SJSA1 (cell line): ENCODE measurements around the gene TGFB2. TPM values are rescaled to one million over a fixed set of nuclear protein-coding genes. Genes with fewer than 3 reads are reported as not detected.

Experiments used
- DNase-seq, 2 experiments: peaks; one replicate each; pipeline ENCODE4 v3.0.0-alpha.2; 2015 to 2020; ENCODE audit warnings: low spot score in 2 of 2, low read depth in 1 of 2
- H3K27ac ChIP-seq: fragments of 250-450 bp; sonication (Bioruptor Pico); 2 replicates; pipeline ENCODE4 v1.5.1; 2020; ENCODE audit warnings: mild to moderate bottlenecking, moderate library complexity
- H3K27me3 ChIP-seq: fragments of 250-450 bp; sonication (Bioruptor Pico); replicated peaks from 2 replicates; pipeline ENCODE4 v1.5.1; 2020; ENCODE audit warnings: mild to moderate bottlenecking, moderate library complexity
- H3K36me3 ChIP-seq: fragments of 250-450 bp; sonication (Bioruptor Pico); 2 replicates; pipeline ENCODE4 v1.5.1; 2020; ENCODE audit warnings: mild to moderate bottlenecking
- H3K4me1 ChIP-seq: fragments of 250-450 bp; sonication (Bioruptor Pico); replicated peaks from 2 replicates; pipeline ENCODE4 v1.6.1; 2021; ENCODE audit warnings: mild to moderate bottlenecking
- H3K4me3 ChIP-seq: fragments of 250-450 bp; sonication (Bioruptor Pico); 2 replicates; pipeline ENCODE4 v1.5.1; 2020; ENCODE audit warnings: mild to moderate bottlenecking
- H3K9me3 ChIP-seq: fragments of 250-450 bp; sonication (Bioruptor Pico); replicated peaks from 2 replicates; pipeline ENCODE4 v1.5.1; 2020; ENCODE audit warnings: mild to moderate bottlenecking
- total RNA-seq: library from RNA; depleted of rRNA; stranded (reverse); fragments of >200 nt; shearing (Covaris generic); gene quantifications from 2 replicates; pipeline ENCODE4 v1.2.3, GENCODE V29; 2014

Gene TGFB2
- total RNA-seq, 1 experiment from 2014 or later: 7.4 TPM

GRCh38 chr1:218371927-218372672, 27.0 kb downstream of the TGFB2 start:
- no peaks in the 10 kb centered on the region for H3K27me3 ChIP-seq
- H3K4me1 ChIP-seq: peaks cover 79% of the 10 kb centered on the region
- DNase-seq: no peak
- H3K4me3 ChIP-seq: no peak overlapping the region
- H3K27ac ChIP-seq: peak overlapping the region; percentile 0; the same call in 1 of the 2 replicates
- no peaks in the 10 kb centered on the region for H3K9me3 ChIP-seq
- no peaks in the 10 kb centered on the region for H3K36me3 ChIP-seq

GRCh38 chr1:218374401-218375353, 29.5 kb downstream of the TGFB2 start:
- H3K9me3 ChIP-seq: no peaks in the 10 kb centered on the region
- H3K27ac ChIP-seq: peak overlapping the region; percentile 5
- no peaks in the 10 kb centered on the region for H3K27me3 ChIP-seq
- peak in 1 of 2 experiments; percentile 53 for DNase-seq
- H3K36me3 ChIP-seq: no peaks in the 10 kb centered on the region
- H3K4me1 ChIP-seq: peaks cover 79% of the 10 kb centered on the region
- no peak overlapping the region for H3K4me3 ChIP-seq

GRCh38 chr1:218376722-218377121, 31.6 kb downstream of the TGFB2 start:
- Histone ChIP-seq H3K27ac (peak overlapping the region; percentile 90), H3K27me3 (no peaks in the 10 kb centered on the region), H3K36me3 (no peaks in the 10 kb centered on the region), H3K4me3 (0 out of 2 replicates have a peak overlapping the region, but pooled peaks have one; percentile 1), H3K4me1 (peaks cover 79% of the 10 kb centered on the region), H3K9me3 (no peaks in the 10 kb centered on the region)
- no peak for DNase-seq

DNA sequence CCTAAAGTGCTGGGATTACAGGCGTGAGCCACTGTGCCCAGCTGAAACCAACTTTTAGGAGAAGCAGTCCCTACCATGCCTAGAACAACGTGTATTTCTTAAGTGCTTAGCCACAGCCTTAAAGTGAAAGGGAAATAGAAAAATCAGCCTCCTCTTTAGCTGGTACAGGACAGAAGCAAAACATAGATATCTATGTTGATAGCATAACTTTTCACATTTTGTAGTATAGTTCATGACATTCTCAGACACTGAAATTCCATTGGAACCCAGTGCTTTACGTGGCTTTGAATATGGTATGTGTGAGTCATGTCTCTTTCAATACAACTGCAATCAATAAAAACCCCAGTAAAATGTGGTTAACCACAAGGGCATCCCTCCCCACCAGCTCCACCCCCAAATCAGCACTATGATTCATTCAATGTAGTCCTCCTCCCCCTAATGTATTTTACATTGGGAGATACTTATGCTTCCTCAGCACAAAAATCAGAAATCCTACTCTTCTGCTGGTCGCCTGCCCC, 32.1 kb downstream of the TGFB2 start:
- no peaks in the 10 kb centered on the region for H3K36me3 ChIP-seq
- peaks cover 74% of the 10 kb centered on the region for H3K4me1 ChIP-seq
- H3K4me3 ChIP-seq: 0 out of 2 replicates have a peak overlapping the region, but pooled peaks have one; percentile 1
- no peaks in the 10 kb centered on the region for H3K27me3 ChIP-seq
- no peaks in the 10 kb centered on the region for H3K9me3 ChIP-seq
- H3K27ac ChIP-seq: peak overlapping the region; percentile 90
- DNase-seq: peak; percentile 89 to 97

- DNase-seq: peak; percentile 87 to 88
- Histone ChIP-seq H3K4me3 (no peak overlapping the region), H3K27me3 (no peaks in the 10 kb centered on the region), H3K36me3 (no peaks in the 10 kb centered on the region), H3K27ac (peak overlapping the region; percentile 90), H3K4me1 (peaks cover 63% of the 10 kb centered on the region), H3K9me3 (no peaks in the 10 kb centered on the region)
Observed at GRCh38 chr1:218380125-218380977, 35.2 kb downstream of the TGFB2 start.

DNA sequence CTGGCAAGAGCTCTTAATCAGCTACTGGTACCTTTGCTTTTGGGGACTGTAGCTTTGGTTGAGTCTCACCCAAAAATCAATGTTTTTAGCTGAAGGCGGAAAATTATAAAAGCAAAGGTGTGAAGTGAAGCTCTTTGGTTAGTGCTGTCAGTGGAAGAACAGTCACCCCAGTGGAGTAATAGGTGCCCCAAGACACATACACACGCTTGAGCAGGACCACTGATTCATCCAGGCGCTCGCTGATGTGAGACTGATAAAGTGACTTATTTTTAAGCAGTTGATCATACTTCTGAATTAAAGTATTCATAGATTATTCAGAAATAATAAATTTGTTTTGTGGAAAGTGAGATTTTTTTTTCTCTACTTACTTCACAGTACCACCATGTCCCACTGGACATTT, 37.1 kb downstream of the TGFB2 start:
- no peak for DNase-seq
- peaks cover 45% of the 10 kb centered on the region for H3K4me1 ChIP-seq
- no peaks in the 10 kb centered on the region for H3K36me3 ChIP-seq
- H3K9me3 ChIP-seq: no peaks in the 10 kb centered on the region
- no peak overlapping the region for H3K27ac ChIP-seq
- H3K27me3 ChIP-seq: no peaks in the 10 kb centered on the region
- no peak overlapping the region for H3K4me3 ChIP-seq

GRCh38 chr1:218383051-218383450, 37.9 kb downstream of the TGFB2 start:
- H3K27ac ChIP-seq: no peak overlapping the region
- H3K36me3 ChIP-seq: no peaks in the 10 kb centered on the region
- no peak for DNase-seq

GRCh38 chr1:218383681-218384080, 38.5 kb downstream of the TGFB2 start:
- no peak overlapping the region for H3K4me3 ChIP-seq
- no peak overlapping the region for H3K27ac ChIP-seq
- H3K27me3 ChIP-seq: no peaks in the 10 kb centered on the region
- no peak for DNase-seq
- H3K9me3 ChIP-seq: no peaks in the 10 kb centered on the region
- H3K36me3 ChIP-seq: no peaks in the 10 kb centered on the region
- H3K4me1 ChIP-seq: peaks cover 34% of the 10 kb centered on the region

More at GRCh38 chr1:218383051-218383450, 37.9 kb downstream of the TGFB2 start:
- no peaks in the 10 kb centered on the region for H3K9me3 ChIP-seq
- H3K4me3 ChIP-seq: no peak overlapping the region
- H3K4me1 ChIP-seq: peaks cover 38% of the 10 kb centered on the region
- no peaks in the 10 kb centered on the region for H3K27me3 ChIP-seq

DNA sequence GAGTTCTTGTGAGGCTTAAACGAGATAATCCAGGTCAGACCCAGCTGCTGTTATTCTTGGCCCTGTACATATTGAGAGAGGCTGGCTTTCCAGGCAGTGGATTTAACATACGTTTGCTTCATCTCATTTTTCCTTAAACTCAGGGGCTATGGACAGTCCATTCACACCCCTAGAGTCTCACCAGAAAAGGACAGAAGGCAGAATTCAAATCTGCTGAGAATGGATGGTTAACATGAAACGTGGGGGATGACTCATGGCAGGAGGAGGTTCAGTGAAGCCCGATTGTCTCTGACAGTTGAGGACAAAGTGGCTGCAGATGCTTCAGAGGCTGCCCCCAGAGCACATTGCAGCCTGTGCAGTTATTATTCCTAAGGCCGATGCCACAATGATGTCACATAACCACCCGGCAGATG, 39.5 kb downstream of the TGFB2 start:
- no peaks in the 10 kb centered on the region for H3K27me3 ChIP-seq
- peaks cover 32% of the 10 kb centered on the region for H3K4me1 ChIP-seq
- no peaks in the 10 kb centered on the region for H3K36me3 ChIP-seq
- no peak overlapping the region for H3K4me3 ChIP-seq
- H3K27ac ChIP-seq: peak overlapping the region; percentile 23
- peak; percentile 70 to 76 for DNase-seq
- no peaks in the 10 kb centered on the region for H3K9me3 ChIP-seq

- no peaks in the 10 kb centered on the region for H3K27me3 ChIP-seq
- H3K27ac ChIP-seq: no peak overlapping the region
- H3K4me1 ChIP-seq: peaks cover 16% of the 10 kb centered on the region
- no peak for DNase-seq
- H3K4me3 ChIP-seq: no peak overlapping the region
- H3K9me3 ChIP-seq: no peaks in the 10 kb centered on the region
- no peaks in the 10 kb centered on the region for H3K36me3 ChIP-seq
Observed at GRCh38 chr1:218388591-218388990, 43.5 kb downstream of the TGFB2 start.

GRCh38 chr1:218390618-218391017, 45.5 kb downstream of the TGFB2 start:
- Histone ChIP-seq H3K27me3 (no peaks in the 10 kb centered on the region), H3K4me1 (peaks cover 6% of the 10 kb centered on the region; the same call in 1 of the 2 replicates), H3K27ac (no peak overlapping the region), H3K36me3 (no peaks in the 10 kb centered on the region), H3K4me3 (no peak overlapping the region), H3K9me3 (no peaks in the 10 kb centered on the region)
- no peak for DNase-seq

DNA sequence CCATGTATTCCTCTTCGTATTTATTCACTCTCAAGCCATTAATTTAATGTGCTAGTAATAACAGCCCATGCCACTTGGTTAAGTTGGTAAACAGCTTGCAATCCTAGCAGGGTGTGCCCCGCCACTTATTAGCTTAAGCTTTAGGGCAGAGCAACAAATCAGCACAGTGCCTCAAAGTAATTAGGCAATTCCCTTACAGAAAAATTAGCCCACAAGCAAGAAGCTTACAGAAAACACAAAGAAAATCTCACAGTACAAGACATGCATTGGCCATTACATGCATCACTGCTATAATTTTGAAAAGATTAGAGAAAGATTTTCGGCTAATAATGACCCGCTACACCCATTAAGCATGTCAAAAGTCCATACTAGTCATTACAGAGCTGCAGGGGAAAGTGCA, 47.6 kb downstream of the TGFB2 start:
- H3K9me3 ChIP-seq: no peaks in the 10 kb centered on the region
- no peak for DNase-seq
- H3K4me3 ChIP-seq: no peak overlapping the region
- no peak overlapping the region for H3K27ac ChIP-seq
- peaks cover 6% of the 10 kb centered on the region; the same call in 1 of the 2 replicates for H3K4me1 ChIP-seq
- no peaks in the 10 kb centered on the region for H3K36me3 ChIP-seq
- no peaks in the 10 kb centered on the region for H3K27me3 ChIP-seq

GRCh38 chr1:218394416-218394815, 49.3 kb downstream of the TGFB2 start:
- Histone ChIP-seq H3K4me1 (peaks cover 6% of the 10 kb centered on the region; the same call in 1 of the 2 replicates), H3K36me3 (no peaks in the 10 kb centered on the region), H3K9me3 (no peaks in the 10 kb centered on the region), H3K4me3 (no peak overlapping the region), H3K27me3 (no peaks in the 10 kb centered on the region), H3K27ac (no peak overlapping the region)
- DNase-seq: no peak
